Left ventricle myocardium inferior (tissue), 1 donor: ENCODE measurements around the gene SHPK. TPM values are rescaled to one million over a fixed set of nuclear protein-coding genes. Genes with fewer than 3 reads are reported as not detected.

Experiments used
- DNase-seq: peaks from one replicate; pipeline ENCODE4 v3.0.0-alpha.2; 2020
- H3K27ac ChIP-seq: fragments of 200-600 bp; replicated peaks from 2 replicates; pipeline ENCODE4 v1.8.0; 2021
- H3K27me3 ChIP-seq: fragments of 200-600 bp; 2 replicates; pipeline ENCODE4 v1.8.0; 2021; ENCODE audit warnings: low read depth
- H3K36me3 ChIP-seq: fragments of 200-600 bp; 2 replicates; pipeline ENCODE4 v1.8.0; 2021
- H3K4me1 ChIP-seq: fragments of 200-600 bp; 2 replicates; pipeline ENCODE4 v1.8.0; 2021
- H3K4me3 ChIP-seq: fragments of 200-600 bp; 2 replicates; pipeline ENCODE4 v1.8.0; 2021; ENCODE audit warnings: mild to moderate bottlenecking, moderate library complexity
- H3K9me3 ChIP-seq: fragments of 200-600 bp; replicated peaks from 2 replicates; pipeline ENCODE4 v1.8.0; 2021
- CTCF ChIP-seq: fragments of 200-600 bp; IDR thresholded peaks from 2 replicates; pipeline ENCODE4 v1.8.0; 2021; ENCODE audit warnings: antibody characterized with exemption, mild to moderate bottlenecking, borderline replicate concordance
- intact Hi-C: fragments of 100-400 bp; cut with micrococcal nuclease; formaldehyde crosslinking; loops from one replicate; pipeline ENCODE4 v1.11.0; 2022
- total RNA-seq: library from RNA; stranded (reverse); fragmentation: NEBNext Ultra II Directional; extraction: Animal tissue kit (Norgen Biotek cat#: 25700); gene quantifications from one replicate; pipeline ENCODE4 v1.2.1, GENCODE V29; 2021
- donor health status: DM: no; HTN: yes; CAD: no; lungs with severe emphysema.

Gene SHPK
- total RNA-seq, 1 donor from 2014 or later = 4.0 TPM

- no peaks in the 10 kb centered on the region for H3K27me3 ChIP-seq
- no peaks in the 10 kb centered on the region for H3K9me3 ChIP-seq
- peaks cover 27% of the 10 kb centered on the region for H3K4me1 ChIP-seq
- no peaks in the 10 kb centered on the region for H3K36me3 ChIP-seq
- H3K4me3 ChIP-seq = no peak overlapping the region
- TF ChIP-seq CTCF = no peak
- H3K27ac ChIP-seq = no peak overlapping the region
- no peak for DNase-seq
- intact Hi-C loops = no loop called here
These were observed 36.5 kb upstream of the SHPK start for GRCh38 chr17:3672571-3672970.

GRCh38 chr17:3669548-3669947 lies 33.5 kb upstream of the SHPK start:
- Histone ChIP-seq H3K36me3 (peaks cover 5% of the 10 kb centered on the region), H3K9me3 (no peaks in the 10 kb centered on the region), H3K27ac (no peak overlapping the region), H3K27me3 (no peaks in the 10 kb centered on the region), H3K4me3 (peak overlapping the region; percentile 89), H3K4me1 (peaks cover 57% of the 10 kb centered on the region)
- intact Hi-C loops = no loop called here
- DNase-seq = no peak
- no peak for TF ChIP-seq CTCF

- intact Hi-C loops = no loop called here
- Histone ChIP-seq H3K9me3 (no peaks in the 10 kb centered on the region), H3K27ac (peak overlapping the region; percentile 100)
These were observed 33.0 kb upstream of the SHPK start for GRCh38 chr17:3669085-3669347.

GRCh38 chr17:3668279-3669084 lies 32.4 kb upstream of the SHPK start, which contains the start of the genes EMC6 and TAX1BP3:
Gene EMC6 (plus strand): TSS chr17:3668812. CDS start chr17:3669147, 335 bp downstream.
Gene TAX1BP3 (minus strand): TSS chr17:3668578. CDS start chr17:3668526, 52 bp downstream.
- H3K27me3 ChIP-seq = no peaks in the 10 kb centered on the region
- DNase-seq = peak; percentile 99
- intact Hi-C loops = no loop called here
- H3K9me3 ChIP-seq = no peaks in the 10 kb centered on the region
- H3K27ac ChIP-seq = peak within 1 kb of the TSS; percentile 100
- H3K4me3 ChIP-seq = peak within 1 kb of the TSS; percentile 89
- TF ChIP-seq CTCF = no peak
- peaks cover 16% of the 10 kb centered on the region for H3K36me3 ChIP-seq
- H3K4me1 ChIP-seq = peaks cover 63% of the 10 kb centered on the region

More at GRCh38 chr17:3669085-3669347, 33.0 kb upstream of the SHPK start:
- Histone ChIP-seq H3K4me3 (peak overlapping the region; percentile 89), H3K27me3 (no peaks in the 10 kb centered on the region), H3K4me1 (peaks cover 62% of the 10 kb centered on the region), H3K36me3 (peaks cover 10% of the 10 kb centered on the region)
- DNase-seq = no peak
- TF ChIP-seq CTCF = no peak

- Histone ChIP-seq H3K27me3 (no peaks in the 10 kb centered on the region), H3K27ac (peak overlapping the region; percentile 100), H3K36me3 (peaks cover 24% of the 10 kb centered on the region), H3K4me1 (peaks cover 63% of the 10 kb centered on the region), H3K4me3 (peak overlapping the region; percentile 89), H3K9me3 (no peaks in the 10 kb centered on the region)
- intact Hi-C loops = no loop called here
- no peak for TF ChIP-seq CTCF
- peak; percentile 91 for DNase-seq
These were observed 31.6 kb upstream of the SHPK start for GRCh38 chr17:3667366-3668278.
